Caco-2 (cell line): ENCODE measurements around the gene MYO9B. TPM values are rescaled to one million over a fixed set of nuclear protein-coding genes. Genes with fewer than 3 reads are reported as not detected.

Source experiments
- BruUV-seq: library from RNA; stranded (reverse); fragments of 400-500 nt; replicated peaks from 2 replicates; lab custom pipeline; 2021; lab: Mats Ljungman, UMichigan
- CTCF ChIA-PET: fragments of 300-600 bp; sonication (Branson Sonifier 250); formaldehyde crosslinking; loops from one replicate; lab custom pipeline; 2022; ENCODE audit warnings: antibody characterized with exemption; lab: Charles Lee
- POLR2A ChIA-PET: fragments of 300-600 bp; sonication (Branson Sonifier 250); formaldehyde crosslinking; loops from one replicate; lab custom pipeline; 2022; ENCODE audit warnings: antibody characterized with exemption; lab: Charles Lee
- DNase-seq, 2 experiments: peaks; one replicate each; pipeline versions ENCODE4 v3.0.0 to v3.0.0-alpha.2; 2020 to 2022
- H3K27me3 ChIP-seq: replicated peaks from 2 replicates; pipeline ENCODE4 v1.6.0; 2011; ENCODE audit warnings: low read length; ENCODE audit not compliant: control insufficient read depth, insufficient read depth
- H3K36me3 ChIP-seq: 2 replicates; pipeline ENCODE4 v1.5.1; 2011; ENCODE audit warnings: low read length; ENCODE audit not compliant: control insufficient read depth, insufficient read depth
- H3K4me1 ChIP-seq: fragments of 250-450 bp; sonication (Bioruptor Pico); 2 replicates; pipeline ENCODE4 v1.5.1; 2020; ENCODE audit warnings: mild to moderate bottlenecking
- H3K4me3 ChIP-seq: 2 replicates; pipeline ENCODE4 v1.5.1; 2011; ENCODE audit warnings: low read depth, mild to moderate bottlenecking, control low read depth, low read length
- H3K9me3 ChIP-seq: fragments of 250-450 bp; sonication (Bioruptor Pico); 2 replicates; pipeline ENCODE4 v1.5.1; 2020; ENCODE audit warnings: mild to moderate bottlenecking, moderate library complexity
- H3K27ac Mint-ChIP-seq: one replicate; pipeline ENCODE4 v1.8.0; 2022; ENCODE audit warnings: mixed read lengths; ENCODE audit not compliant: unreplicated experiment
- H3K27me3 Mint-ChIP-seq: one replicate; pipeline ENCODE4 v1.8.0; 2022; ENCODE audit warnings: mixed read lengths; ENCODE audit not compliant: insufficient read depth, unreplicated experiment
- H3K36me3 Mint-ChIP-seq: one replicate; pipeline ENCODE4 v1.8.0; 2022; ENCODE audit warnings: mild to moderate bottlenecking, mixed read lengths; ENCODE audit not compliant: insufficient read depth, unreplicated experiment
- H3K4me1 Mint-ChIP-seq: one replicate; pipeline ENCODE4 v1.8.0; 2022; ENCODE audit warnings: low read depth, mixed read lengths; ENCODE audit not compliant: unreplicated experiment
- H3K4me3 Mint-ChIP-seq: one replicate; pipeline ENCODE4 v1.8.0; 2022; ENCODE audit warnings: mild to moderate bottlenecking, moderate library complexity, mixed read lengths; ENCODE audit not compliant: unreplicated experiment
- H3K9me3 Mint-ChIP-seq: one replicate; pipeline ENCODE4 v1.8.0; 2022; ENCODE audit warnings: mixed read lengths; ENCODE audit not compliant: unreplicated experiment
- CTCF ChIP-seq, 2 experiments: fragments of 200-600 bp in 1 of 2; IDR thresholded peaks; 1 replicate in 1 of 2; 2 replicates in 1 of 2; pipeline versions ENCODE4 v1.5.1 to v1.8.0; 2011 to 2022; ENCODE audit warnings: antibody characterized with exemption in 1 of 2, control low read depth in 1 of 2, inconsistent platforms in 1 of 2, low read depth in 1 of 2, low read length in 1 of 2, mild to moderate bottlenecking in 1 of 2, moderate library complexity in 1 of 2; ENCODE audit not compliant: insufficient read depth in 1 of 2, severe bottlenecking in 1 of 2, unreplicated experiment in 1 of 2
- intact Hi-C: fragments of 100-400 bp; cut with micrococcal nuclease; formaldehyde crosslinking; loops from one replicate; pipeline ENCODE4 v1.10.0; 2022; ENCODE audit not compliant: unreplicated experiment
- total RNA-seq: library from RNA; stranded (reverse); gene quantifications from 2 replicates; pipeline ENCODE4 v1.2.3, GENCODE V29; 2022

Gene MYO9B
- total RNA-seq, 1 experiment from 2014 or later: 47.6 TPM

GRCh38 chr19:17237747-17238706 lies 162.4 kb downstream of the MYO9B start:
- ChIA-PET POLR2A (no interaction called here), CTCF (no interaction called here)
- Histone ChIP-seq H3K4me3 (no peak overlapping the region), H3K27me3 (no peaks in the 10 kb centered on the region), H3K4me1 (peaks cover 32% of the 10 kb centered on the region), H3K36me3 (peaks cover 2% of the 10 kb centered on the region), H3K9me3 (no peaks in the 10 kb centered on the region; the same call in 1 of the 2 replicates)
- no peaks in the 10 kb centered on the region for H3K9me3 Mint-ChIP-seq
- no peak for TF ChIP-seq CTCF (IDR thresholded peaks at IDR 0.05; ENCODE audit: insufficient read depth in 1 of 2, low read depth in 1 of 2, low read length in 1 of 2, severe bottlenecking in 1 of 2, unreplicated experiment in 1 of 2)
- H3K4me3 Mint-ChIP-seq: peak overlapping the region; percentile 31
- H3K36me3 Mint-ChIP-seq: peaks cover 73% of the 10 kb centered on the region
- intact Hi-C loops: no loop called here
- no TSS peak for BruUV-seq
- H3K27ac Mint-ChIP-seq: peak overlapping the region; percentile 72
- peaks cover 18% of the 10 kb centered on the region for H3K4me1 Mint-ChIP-seq
- no peaks in the 10 kb centered on the region for H3K27me3 Mint-ChIP-seq
- DNase-seq: no peak

GRCh38 chr19:17240062-17240752 lies 164.6 kb downstream of the MYO9B start:
- POLR2A ChIA-PET: interaction anchor here (0.8 to 1.2 kb wide), 2 partner anchors 14 to 25 kb away, joined by 3 to 5 read pairs; partner anchors contain the start of genes OCEL1 and USE1
- Histone ChIP-seq H3K27me3 (no peaks in the 10 kb centered on the region), H3K4me3 (no peak overlapping the region), H3K4me1 (peaks cover 39% of the 10 kb centered on the region), H3K36me3 (peaks cover 2% of the 10 kb centered on the region), H3K9me3 (no peaks in the 10 kb centered on the region)
- Mint-ChIP-seq H3K27ac (peak overlapping the region; percentile 61), H3K4me3 (peak overlapping the region; percentile 58), H3K9me3 (no peaks in the 10 kb centered on the region), H3K27me3 (no peaks in the 10 kb centered on the region), H3K36me3 (peaks cover 70% of the 10 kb centered on the region), H3K4me1 (peaks cover 20% of the 10 kb centered on the region)
- TF ChIP-seq CTCF (IDR thresholded peaks at IDR 0.05; ENCODE audit: insufficient read depth in 1 of 2, low read depth in 1 of 2, low read length in 1 of 2, severe bottlenecking in 1 of 2, unreplicated experiment in 1 of 2): no peak
- intact Hi-C loops: no loop called here
- CTCF ChIA-PET: interaction anchor here (0.6 to 0.8 kb wide), 2 partner anchors 27 to 52 kb away, joined by 3 read pairs; partner anchors contain the start of gene BABAM1
- no TSS peak for BruUV-seq
- DNase-seq: peak; percentile 63 to 64

- H3K4me3 ChIP-seq: no peak overlapping the region
- peak overlapping the region; percentile 58 for H3K4me3 Mint-ChIP-seq
These were observed 165.3 kb downstream of the MYO9B start for GRCh38 chr19:17240826-17241399.

More at GRCh38 chr19:17240826-17241399, 165.3 kb downstream of the MYO9B start:
- Mint-ChIP-seq H3K36me3 (peaks cover 72% of the 10 kb centered on the region), H3K4me1 (peaks cover 20% of the 10 kb centered on the region), H3K9me3 (no peaks in the 10 kb centered on the region), H3K27me3 (no peaks in the 10 kb centered on the region), H3K27ac (peak overlapping the region; percentile 61)
- H3K9me3 ChIP-seq: no peaks in the 10 kb centered on the region
- H3K27me3 ChIP-seq: no peaks in the 10 kb centered on the region
- no peak for TF ChIP-seq CTCF (IDR thresholded peaks at IDR 0.05; ENCODE audit: insufficient read depth in 1 of 2, low read depth in 1 of 2, low read length in 1 of 2, severe bottlenecking in 1 of 2, unreplicated experiment in 1 of 2)
- ChIA-PET POLR2A (interaction anchor here (0.8 to 1.2 kb wide), 2 partner anchors 14 to 26 kb away, joined by 3 to 5 read pairs; partner anchors contain the start of genes OCEL1 and USE1), CTCF (interaction anchor here (0.6 to 0.8 kb wide), 2 partner anchors 26 to 52 kb away, joined by 3 read pairs; partner anchors contain the start of gene BABAM1)
- peaks cover 2% of the 10 kb centered on the region for H3K36me3 ChIP-seq
- peaks cover 39% of the 10 kb centered on the region for H3K4me1 ChIP-seq
- DNase-seq: no peak
- intact Hi-C loops: no loop called here
- BruUV-seq: no TSS peak
